GM12878 (cell line): ENCODE measurements around the gene SORBS1.

Source experiments
- CBX3 ChIP-seq: fragments of 200-600 bp; sonication (generic); IDR thresholded peaks from 2 replicates; pipeline ENCODE4 v1.6.1; 2016; ENCODE audit warnings: low read depth, borderline replicate concordance
- CTCF ChIP-seq, 3 experiments: IDR thresholded peaks in 2 of 3; conservative IDR thresholded peaks in 1 of 3; 2 replicates each; pipeline ENCODE4 v1.5.1; 2011; ENCODE audit warnings: low read depth in 3 of 3, low read length in 3 of 3, mild to moderate bottlenecking in 3 of 3, control low read depth in 2 of 3, moderate library complexity in 2 of 3, inconsistent platforms in 1 of 3, mixed read lengths in 1 of 3; ENCODE audit not compliant: control insufficient read depth in 2 of 3, insufficient read depth in 1 of 3; ENCODE audit errors: extremely low read depth in 1 of 3
- GABPA ChIP-seq: IDR thresholded peaks from 2 replicates; pipeline ENCODE4 v1.6.1; 2014; ENCODE audit warnings: antibody characterized with exemption, low read depth, mild to moderate bottlenecking, inconsistent platforms
- JUND ChIP-seq: IDR thresholded peaks from 2 replicates; pipeline ENCODE4 v1.6.1; 2012; ENCODE audit warnings: low read depth, mild to moderate bottlenecking, low read length, improper control_type of control experiment, moderate library complexity
- MEF2A ChIP-seq: IDR thresholded peaks from 2 replicates; pipeline ENCODE4 v1.6.1; 2011; ENCODE audit warnings: low read depth, mild to moderate bottlenecking, low read length, moderate library complexity; ENCODE audit not compliant: insufficient read depth
- NR2C2 ChIP-seq: IDR thresholded peaks from 2 replicates; pipeline ENCODE4 v1.6.1; 2011; ENCODE audit warnings: borderline replicate concordance, low read depth; ENCODE audit not compliant: control insufficient read depth, insufficient read length
- POLR2A ChIP-seq: IDR thresholded peaks from 2 replicates; pipeline ENCODE4 v1.6.1; 2011; ENCODE audit warnings: low read depth, mild to moderate bottlenecking, low read length
- SMAD1 ChIP-seq: fragments of 450-650 bp; IDR thresholded peaks from 2 replicates; pipeline ENCODE4 v1.6.1; 2018; ENCODE audit warnings: mild to moderate bottlenecking, low read depth; ENCODE audit not compliant: partially characterized antibody
- SUZ12 ChIP-seq: fragments of 200-600 bp; sonication (generic); IDR thresholded peaks from one replicate; pipeline ENCODE4 v1.6.1; 2018; ENCODE audit warnings: antibody characterized with exemption, mild to moderate bottlenecking; ENCODE audit not compliant: unreplicated experiment
- USF2 ChIP-seq: IDR thresholded peaks from 2 replicates; pipeline ENCODE4 v1.6.1; 2011; ENCODE audit warnings: low read depth, low read length, improper control_type of control experiment, borderline replicate concordance
- ZBTB40 ChIP-seq: fragments of 450-650 bp; IDR thresholded peaks from 2 replicates; pipeline ENCODE4 v1.6.1; 2016; ENCODE audit warnings: mild to moderate bottlenecking, moderate library complexity, borderline replicate concordance

GRCh38 chr10:95487994-95488393 is 73.2 kb downstream of the SORBS1 start:
- TF ChIP-seq CTCF (IDR thresholded peaks at IDR 0.05 in 2 of 3, conservative IDR thresholded peaks at IDR 0.05 in 1 of 3; ENCODE audit: control insufficient read depth in 2 of 3, extremely low read depth in 1 of 3, insufficient read depth in 1 of 3, low read depth in 3 of 3, low read length in 3 of 3) (no peak), JUND (no peak), ZBTB40 (no peak), USF2 (no peak), POLR2A (no peak), MEF2A (no peak), GABPA (no peak), CBX3 (no peak), SMAD1 (no peak), SUZ12 (no peak), NR2C2 (no peak)
